MM.1S (cell line): ENCODE data around the gene CDC14A.

ENCODE experiments used
- DNase-seq: peaks from one replicate; pipeline ENCODE4 v3.0.0-alpha.2; 2015
- H2AFZ ChIP-seq: fragments of 300-600 bp; sonication (generic); 2 replicates; pipeline ENCODE4 v1.6.0; 2016; ENCODE audit warnings: antibody characterized with exemption, low read length
- H3F3A ChIP-seq: fragments of 300-600 bp; sonication (generic); 2 replicates; pipeline ENCODE4 v1.6.1; 2016; ENCODE audit warnings: mild to moderate bottlenecking, antibody characterized with exemption, low read length, moderate library complexity, mixed read lengths; ENCODE audit not compliant: insufficient read depth
- H3K27ac ChIP-seq: fragments of 300-600 bp; sonication (generic); 2 replicates; pipeline ENCODE4 v1.5.1; 2016; ENCODE audit warnings: mild to moderate bottlenecking, low read length
- H3K27me3 ChIP-seq: fragments of 300-600 bp; sonication (generic); replicated peaks from 2 replicates; pipeline ENCODE4 v1.6.0; 2016; ENCODE audit warnings: low read length; ENCODE audit not compliant: insufficient read depth
- H3K36me3 ChIP-seq: fragments of 300-600 bp; sonication (generic); replicated peaks from 2 replicates; pipeline ENCODE4 v1.6.1; 2016; ENCODE audit warnings: mild to moderate bottlenecking, low read length, mixed read lengths; ENCODE audit not compliant: insufficient read depth
- H3K4me1 ChIP-seq: fragments of 300-600 bp; sonication (generic); 2 replicates; pipeline ENCODE4 v1.6.1; 2016; ENCODE audit warnings: low read length, mixed read lengths
- H3K4me2 ChIP-seq: fragments of 300-600 bp; sonication (generic); 2 replicates; pipeline ENCODE4 v1.6.0; 2016; ENCODE audit warnings: low read depth, low read length
- H3K4me3 ChIP-seq: fragments of 300-600 bp; sonication (generic); 2 replicates; pipeline ENCODE4 v1.5.1; 2016; ENCODE audit warnings: low read length, mixed read lengths
- H3K79me2 ChIP-seq: fragments of 300-600 bp; sonication (generic); 2 replicates; pipeline ENCODE4 v1.6.1; 2016; ENCODE audit warnings: mixed run types, low read length, mixed read lengths
- H3K9ac ChIP-seq: fragments of 300-600 bp; sonication (generic); 2 replicates; pipeline ENCODE4 v1.6.1; 2016; ENCODE audit warnings: low read length, mixed read lengths
- H3K9me2 ChIP-seq: fragments of 300-600 bp; sonication (generic); replicated peaks from 2 replicates; pipeline ENCODE4 v1.6.1; 2016; ENCODE audit warnings: mild to moderate bottlenecking, low read length, mixed read lengths; ENCODE audit not compliant: insufficient read depth
- H3K9me3 ChIP-seq: fragments of 300-600 bp; sonication (generic); replicated peaks from 2 replicates; pipeline ENCODE4 v1.6.1; 2016; ENCODE audit warnings: mild to moderate bottlenecking, low read length, mixed read lengths; ENCODE audit not compliant: insufficient read depth
- H4K20me1 ChIP-seq: fragments of 300-600 bp; sonication (generic); 2 replicates; pipeline ENCODE4 v1.6.1; 2016; ENCODE audit warnings: mild to moderate bottlenecking, low read length, moderate library complexity, mixed read lengths; ENCODE audit not compliant: insufficient read depth
- CTCF ChIP-seq: fragments of 300-600 bp; sonication (generic); IDR thresholded peaks from 2 replicates; pipeline ENCODE4 v1.5.1; 2016; ENCODE audit warnings: antibody characterized with exemption, low read length, mixed read lengths
- EZH2 ChIP-seq: fragments of 300-600 bp; sonication (generic); optimal IDR thresholded peaks from 2 replicates; pipeline ENCODE3; 2017; ENCODE audit warnings: low read depth, mild to moderate bottlenecking, antibody characterized with exemption, low read length, mixed read lengths
- EZH2phosphoT487 ChIP-seq: fragments of 300-600 bp; sonication (generic); IDR thresholded peaks from 2 replicates; pipeline ENCODE4 v1.6.1; 2018; ENCODE audit warnings: antibody characterized with exemption, low read length

The CDC14A gene

GRCh38 chr1:100304921-100305320 lies 47.4 kb upstream of the CDC14A start:
- Histone ChIP-seq H3K9me2 (no peaks in the 10 kb centered on the region), H3K9me3 (no peaks in the 10 kb centered on the region), H3F3A (no peaks in the 10 kb centered on the region), H3K27me3 (no peaks in the 10 kb centered on the region), H3K4me1 (no peaks in the 10 kb centered on the region), H2AFZ (no peak overlapping the region), H3K4me2 (no peak overlapping the region), H3K79me2 (no peaks in the 10 kb centered on the region), H4K20me1 (no peaks in the 10 kb centered on the region), H3K9ac (no peak overlapping the region), H3K4me3 (no peak overlapping the region), H3K27ac (no peak overlapping the region), H3K36me3 (no peaks in the 10 kb centered on the region)
- TF ChIP-seq EZH2phosphoT487 (no peak), EZH2 (no peak), CTCF (no peak)
- no peak for DNase-seq

DNA sequence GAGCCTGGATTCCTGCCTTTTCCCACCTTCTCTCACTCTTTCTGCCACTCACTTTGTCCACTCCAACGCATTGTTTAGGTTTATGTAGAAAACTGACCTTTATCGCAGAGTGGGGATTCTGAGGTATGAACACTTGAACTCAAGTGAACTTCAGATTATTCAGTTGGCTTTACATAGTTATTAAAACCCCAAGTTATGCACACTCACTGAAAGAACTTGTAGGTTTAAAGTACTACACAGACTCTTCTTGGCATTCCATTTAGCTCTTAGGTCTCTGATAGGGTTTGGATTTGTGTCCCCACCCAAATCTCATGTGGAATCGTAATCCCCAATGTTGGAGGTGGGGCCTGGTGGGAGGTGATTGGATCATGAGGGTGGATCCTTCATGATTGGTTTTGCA lies 46.4 kb upstream of the CDC14A start:
- no peaks in the 10 kb centered on the region for H3K79me2 ChIP-seq
- no peak overlapping the region for H3K4me2 ChIP-seq
- DNase-seq, result no peak
- H3K36me3 ChIP-seq, result no peaks in the 10 kb centered on the region
- TF ChIP-seq EZH2phosphoT487, result no peak
- no peak for TF ChIP-seq EZH2
- TF ChIP-seq CTCF, result no peak
- H3K9me2 ChIP-seq, result no peaks in the 10 kb centered on the region
- no peaks in the 10 kb centered on the region for H3F3A ChIP-seq
- H4K20me1 ChIP-seq, result no peaks in the 10 kb centered on the region
- H3K4me3 ChIP-seq, result no peak overlapping the region
- no peaks in the 10 kb centered on the region for H3K4me1 ChIP-seq
- no peaks in the 10 kb centered on the region for H3K27me3 ChIP-seq
- H2AFZ ChIP-seq, result no peak overlapping the region
- no peak overlapping the region for H3K9ac ChIP-seq
- H3K9me3 ChIP-seq, result no peaks in the 10 kb centered on the region
- no peak overlapping the region for H3K27ac ChIP-seq

- Histone ChIP-seq H3K79me2 (no peaks in the 10 kb centered on the region), H3K27ac (no peak overlapping the region), H3K9me2 (no peaks in the 10 kb centered on the region), H4K20me1 (no peaks in the 10 kb centered on the region), H3F3A (no peaks in the 10 kb centered on the region), H3K4me1 (no peaks in the 10 kb centered on the region), H3K9me3 (no peaks in the 10 kb centered on the region), H3K4me3 (no peak overlapping the region), H3K9ac (no peak overlapping the region), H3K36me3 (no peaks in the 10 kb centered on the region), H3K4me2 (no peak overlapping the region), H2AFZ (no peak overlapping the region), H3K27me3 (no peaks in the 10 kb centered on the region)
- DNase-seq, result no peak
- no peak for TF ChIP-seq CTCF
- TF ChIP-seq EZH2phosphoT487, result no peak
- TF ChIP-seq EZH2, result no peak
Observed at GRCh38 chr1:100306735-100307313, 45.5 kb upstream of the CDC14A start.
